Dermis microvascular lymphatic vessel endothelial cell (primary cell): ENCODE data around the gene SUCO. TPM values are rescaled to one million over a fixed set of nuclear protein-coding genes. Genes with fewer than 3 reads are reported as not detected.
A peak's percentile ranks its signal among the peaks of the same experiment; 100 is the strongest.
"Not testable (repeated sequence)": the region's sequence is repeated elsewhere in the genome, so short reads cannot be mapped to it uniquely, and the experiment has no call there.

Experiments
- DNase-seq, 2 donors: peaks; one replicate each; pipeline versions ENCODE4 v3.0.0 to v3.0.0-alpha.2; 2010; ENCODE audit warnings: low read depth in 2 of 2
- total RNA-seq: library from RNA; depleted of rRNA; stranded (reverse); fragments of >200 nt; gene quantifications from 2 replicates; pipeline ENCODE4 v1.2.1, GENCODE V29; 2014

Gene SUCO
- total RNA-seq, 1 donor from 2014 or later, result 12.5 TPM

DNA sequence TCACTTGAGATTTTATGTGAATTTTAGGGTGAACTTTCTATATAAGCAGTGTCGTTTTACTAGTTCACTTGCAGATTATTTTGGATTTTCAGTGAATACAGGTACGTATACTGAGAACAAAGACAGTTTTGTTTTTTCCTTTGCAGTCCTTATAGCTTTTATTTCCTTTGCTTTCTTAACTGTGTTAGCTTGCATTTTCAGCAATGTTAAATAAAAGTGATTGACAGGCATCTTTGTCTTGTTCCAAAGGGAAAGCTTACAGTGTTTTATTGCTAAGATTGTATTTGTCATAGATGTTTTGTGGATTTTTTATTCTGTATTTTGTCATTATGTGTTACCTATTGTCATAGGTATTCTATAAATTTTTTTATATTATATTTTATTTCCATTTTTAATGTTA, 72.7 kb downstream of the SUCO start:
- DNase-seq, result no peak

DNA sequence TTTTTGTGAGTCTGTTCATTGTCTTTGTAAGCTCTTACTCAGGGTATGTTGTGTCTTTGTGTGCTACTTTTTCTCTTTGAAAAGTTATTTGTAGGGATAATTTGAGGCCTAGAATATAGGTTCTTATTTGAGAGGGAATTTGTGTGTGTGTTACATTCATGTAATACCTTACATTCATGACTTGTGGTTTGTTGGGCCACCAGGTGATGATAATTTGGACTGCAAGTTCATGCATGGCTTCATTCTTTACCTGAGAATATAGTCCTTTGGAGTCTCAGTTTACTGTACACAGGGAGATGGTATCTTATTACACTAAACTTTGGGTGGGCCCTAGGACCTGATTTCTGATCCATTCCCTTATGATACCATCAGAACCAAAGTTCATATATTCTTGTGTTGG, 74.2 kb downstream of the SUCO start:
- no peak for DNase-seq

DNA sequence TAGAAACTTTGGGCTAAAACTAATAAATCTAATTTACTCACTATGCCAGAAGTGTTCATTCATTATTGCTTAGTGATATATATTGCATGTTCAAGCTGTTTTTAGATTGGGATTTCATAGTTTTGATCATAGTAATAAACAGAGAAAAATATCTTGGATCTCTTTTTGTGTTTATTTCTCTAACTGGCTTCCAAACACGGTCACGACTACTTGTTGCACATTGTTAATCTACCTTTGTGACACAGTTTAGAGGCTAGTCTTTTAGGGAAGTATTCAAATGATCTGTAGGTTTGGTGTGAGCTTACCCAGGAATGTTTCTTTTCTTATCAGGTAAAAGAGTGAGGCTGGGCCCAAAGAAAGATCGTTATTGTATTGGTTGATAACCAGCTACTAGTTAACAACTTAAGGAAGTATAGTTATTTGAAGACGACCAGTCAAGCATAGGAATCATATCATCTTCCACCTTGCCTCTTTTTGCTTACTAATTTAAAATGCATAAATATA, 75.2 kb downstream of the SUCO start:
- DNase-seq, result no peak

DNA sequence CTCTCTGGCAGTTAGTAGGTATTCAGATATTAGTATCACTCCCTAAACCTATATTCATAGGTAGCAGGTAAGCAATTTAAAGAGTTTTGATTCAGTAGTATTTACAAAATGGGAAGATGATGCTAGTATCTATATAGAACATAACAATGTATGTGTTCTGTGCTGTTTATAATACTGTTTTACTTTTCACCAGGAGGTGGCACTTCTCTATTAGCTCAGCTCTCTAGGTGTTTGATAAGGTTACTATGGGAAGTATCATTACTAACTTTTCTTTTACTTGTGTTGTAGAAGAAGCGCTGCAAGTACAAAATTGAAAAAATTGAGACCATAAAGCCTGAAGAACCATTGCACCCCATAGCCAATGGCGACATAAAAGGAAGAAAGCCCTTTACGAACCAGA, 76.6 kb downstream of the SUCO start:
- DNase-seq, result peak in 1 of 2 donors; percentile 25

DNA sequence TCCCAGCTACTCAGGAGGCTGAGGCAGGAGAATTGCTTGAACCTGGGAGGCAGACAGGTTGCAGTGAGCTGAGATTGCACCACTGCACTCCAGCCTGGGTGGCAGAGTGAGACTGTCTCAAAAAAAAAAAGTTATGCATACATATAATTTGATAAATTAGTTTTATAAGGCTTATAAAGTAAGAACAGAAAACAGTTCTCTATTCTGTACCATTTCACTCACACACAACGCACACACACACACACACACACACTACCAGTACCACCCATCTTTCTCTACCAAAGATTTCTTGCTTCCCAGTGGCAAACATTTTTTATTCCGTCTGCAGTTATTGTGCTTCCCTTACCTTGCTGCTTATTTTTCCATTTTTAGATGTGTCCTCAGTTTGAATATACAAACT, 79.5 kb downstream of the SUCO start:
- no peak for DNase-seq

DNA sequence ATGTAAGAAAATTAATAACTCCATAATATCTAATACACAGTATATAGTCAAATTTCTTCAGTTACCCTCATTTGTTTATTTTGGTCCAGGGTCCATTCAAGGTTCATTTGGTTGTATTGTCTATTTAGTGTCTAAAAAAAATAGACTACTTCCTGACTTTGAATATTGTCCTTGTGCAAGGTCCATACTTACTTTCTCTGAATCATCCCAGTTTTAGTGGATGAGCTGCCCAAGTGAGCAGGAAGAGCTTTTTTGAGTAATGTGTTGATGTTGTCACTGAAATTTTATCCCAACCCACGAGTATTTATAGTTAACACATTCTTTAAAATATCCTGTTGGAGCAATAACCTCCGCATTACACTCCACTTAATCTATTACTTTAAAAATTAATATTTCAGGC, 80.3 kb downstream of the SUCO start:
- DNase-seq, result peak in 1 of 2 donors; percentile 38

DNA sequence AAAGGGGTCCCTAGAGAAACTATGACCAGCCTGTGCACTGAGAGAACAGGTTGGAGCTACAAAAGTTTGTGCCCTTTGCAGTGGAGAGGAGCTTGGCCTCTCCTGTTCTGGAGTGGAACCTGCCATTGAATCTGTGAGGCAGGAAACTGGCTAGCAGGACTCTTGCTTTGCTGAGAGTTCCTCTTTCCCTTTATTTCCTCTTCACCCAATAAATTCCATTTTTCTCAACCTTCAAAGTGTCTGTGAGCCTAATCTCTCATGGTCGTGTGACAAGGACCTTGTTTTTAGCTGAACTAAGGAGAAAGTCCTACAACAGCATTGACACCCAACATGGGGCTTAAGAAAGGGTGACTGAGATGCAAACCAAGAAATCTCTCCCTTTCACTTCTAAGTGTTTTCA, 83.2 kb downstream of the SUCO start:
- DNase-seq, result no peak

DNA sequence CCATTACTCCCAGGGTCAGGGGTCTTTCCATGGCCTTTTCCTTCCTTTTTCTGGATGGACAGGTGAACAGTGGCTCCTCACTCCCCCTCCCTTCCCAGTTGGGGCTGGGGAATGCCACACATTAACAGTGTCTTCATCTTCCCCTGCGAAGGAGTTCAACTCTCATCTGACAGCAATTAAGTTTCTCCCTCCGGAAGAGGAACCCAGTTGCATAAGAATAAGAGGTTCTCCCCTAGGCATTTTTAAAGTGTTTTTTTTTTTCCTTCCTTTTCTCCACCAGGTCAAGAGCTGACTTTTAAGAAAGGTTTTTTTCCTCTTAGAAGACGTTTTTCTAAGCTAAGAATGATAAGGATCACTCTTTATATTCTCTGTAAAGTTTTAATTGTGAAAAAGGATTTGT, 83.7 kb downstream of the SUCO start:
- DNase-seq, result no peak

DNA sequence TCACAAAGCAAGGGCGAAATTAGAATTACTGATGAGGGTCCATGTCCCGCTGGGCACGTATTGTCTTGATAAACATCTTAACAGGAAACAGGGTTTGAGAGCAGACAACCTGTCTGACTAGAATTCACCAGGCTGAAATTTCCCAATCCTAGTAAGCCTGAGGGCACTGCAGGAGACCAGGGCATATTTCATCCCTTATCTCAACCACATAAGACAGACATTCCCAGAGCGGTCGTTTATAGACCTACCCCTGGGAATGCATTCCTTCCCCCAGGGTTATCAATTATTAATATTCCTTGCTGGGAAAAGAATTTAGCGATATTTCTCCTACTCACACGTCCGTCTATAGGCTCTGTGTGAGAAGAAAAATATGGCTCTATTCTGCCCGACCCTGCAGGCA, 87.7 kb downstream of the SUCO start:
- DNase-seq, result not testable (repeated sequence)

DNA sequence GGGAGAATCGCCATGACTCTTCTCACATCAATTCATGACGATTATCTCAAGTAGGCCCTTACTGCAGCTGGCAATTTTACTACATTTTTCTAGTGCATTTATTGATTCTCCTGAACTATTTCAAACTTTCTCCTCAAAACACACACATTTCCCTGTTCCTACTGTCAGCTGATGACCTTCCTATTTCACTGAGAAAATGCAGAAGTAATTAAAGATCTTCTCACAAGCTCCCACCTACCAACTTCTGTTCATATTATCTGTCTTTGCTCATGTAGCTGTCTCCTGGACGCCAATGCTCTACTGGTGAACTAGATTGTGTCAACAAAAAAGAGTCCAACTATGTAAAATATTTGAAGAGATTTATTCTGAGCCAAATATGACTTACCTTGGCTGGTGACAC, 89.6 kb downstream of the SUCO start:
- DNase-seq, result no peak

DNA sequence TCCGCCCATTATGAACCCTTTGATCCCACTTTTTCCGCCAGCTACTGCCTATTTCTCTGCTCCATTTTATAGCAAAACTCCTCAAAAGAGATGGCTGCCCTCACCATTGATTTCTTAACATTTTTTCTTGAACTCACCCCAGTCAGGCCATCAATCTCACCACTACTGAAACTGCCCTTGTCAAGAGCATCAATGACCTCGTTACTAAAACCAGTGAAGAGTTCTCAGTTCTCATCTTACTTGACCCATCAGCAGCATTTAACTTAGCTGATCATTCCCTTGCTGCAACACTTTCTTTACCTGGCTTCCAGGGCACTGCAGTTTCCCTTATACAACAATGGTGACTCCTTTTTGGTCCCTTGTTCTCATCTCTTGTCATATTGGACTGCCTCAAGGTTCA, 90.8 kb downstream of the SUCO start:
- no peak for DNase-seq

DNA sequence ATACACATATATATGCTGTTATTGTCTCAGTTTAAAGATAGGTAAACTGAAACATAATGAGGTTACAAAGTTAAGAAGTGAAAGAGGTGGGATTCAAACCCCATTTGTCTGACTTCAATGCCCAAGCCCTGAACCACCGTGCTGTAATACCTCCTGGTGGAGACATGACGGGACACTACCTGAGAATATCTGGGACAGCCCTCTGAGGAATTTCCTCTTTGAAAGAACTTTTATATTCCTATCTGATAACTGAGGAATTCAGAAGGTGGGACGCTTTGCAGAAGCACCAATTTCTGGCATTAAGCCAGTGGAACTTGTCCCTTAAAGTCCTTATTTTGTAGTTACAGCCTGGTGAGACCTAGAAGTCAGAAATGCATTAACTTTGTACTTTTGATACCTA, 93.9 kb downstream of the SUCO start:
- no peak for DNase-seq

DNA sequence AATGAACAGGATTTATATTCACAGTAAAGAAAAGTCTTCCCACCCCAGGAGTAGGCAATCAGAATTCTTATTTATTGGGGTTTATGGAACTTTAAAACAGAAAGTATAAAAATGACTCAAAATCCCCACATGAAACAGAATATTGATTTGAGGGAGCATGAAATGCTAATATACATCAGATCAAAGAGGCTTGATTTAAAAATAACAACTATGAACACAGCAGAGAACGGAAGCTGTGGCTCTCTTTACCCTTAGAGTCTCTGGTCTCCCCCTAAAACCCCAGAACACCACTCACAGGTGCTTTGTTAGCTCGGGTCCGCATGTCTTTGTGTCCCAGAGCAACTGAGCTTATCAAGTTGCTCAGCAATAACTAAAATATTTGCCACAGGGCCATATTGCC, 94.8 kb downstream of the SUCO start:
- DNase-seq, result no peak

DNA sequence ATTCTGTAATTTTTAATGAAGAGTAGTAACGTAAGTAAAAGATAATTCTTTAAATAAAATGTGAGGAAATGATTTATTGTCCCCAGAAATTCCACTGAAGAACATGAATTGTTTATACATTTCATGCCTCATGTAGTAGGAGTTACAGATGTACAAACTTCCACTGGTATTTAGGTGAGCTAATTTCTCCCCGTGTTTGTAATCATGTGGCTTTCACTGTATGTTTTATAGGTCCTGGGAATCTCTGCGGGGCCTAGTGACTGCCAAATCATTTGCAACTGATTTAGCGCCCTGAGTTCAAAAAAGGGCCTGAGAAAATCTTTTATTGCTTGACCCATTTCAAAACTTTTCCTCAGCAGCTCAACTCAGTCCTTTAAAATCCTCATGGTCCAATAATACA, 95.5 kb downstream of the SUCO start:
- no peak for DNase-seq

DNA sequence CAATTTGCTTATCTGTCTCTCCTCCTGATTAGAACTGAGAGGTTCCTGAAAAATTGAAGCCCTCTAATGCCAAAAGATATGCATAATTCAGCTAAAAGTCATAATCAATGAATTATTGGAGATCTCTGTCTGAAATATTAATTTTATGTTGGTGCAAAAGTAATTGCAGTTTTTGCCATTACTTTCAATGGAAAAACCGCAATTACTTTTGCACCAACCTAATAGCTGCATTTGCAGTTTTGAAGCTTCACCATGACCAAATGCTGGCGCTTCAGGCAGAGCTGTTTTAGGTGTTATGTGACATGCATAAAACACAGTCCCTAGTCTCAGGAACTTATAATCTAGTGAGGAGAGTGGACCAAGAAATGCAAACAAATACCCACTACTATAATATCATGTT, 96.2 kb downstream of the SUCO start:
- DNase-seq, result no peak

DNA sequence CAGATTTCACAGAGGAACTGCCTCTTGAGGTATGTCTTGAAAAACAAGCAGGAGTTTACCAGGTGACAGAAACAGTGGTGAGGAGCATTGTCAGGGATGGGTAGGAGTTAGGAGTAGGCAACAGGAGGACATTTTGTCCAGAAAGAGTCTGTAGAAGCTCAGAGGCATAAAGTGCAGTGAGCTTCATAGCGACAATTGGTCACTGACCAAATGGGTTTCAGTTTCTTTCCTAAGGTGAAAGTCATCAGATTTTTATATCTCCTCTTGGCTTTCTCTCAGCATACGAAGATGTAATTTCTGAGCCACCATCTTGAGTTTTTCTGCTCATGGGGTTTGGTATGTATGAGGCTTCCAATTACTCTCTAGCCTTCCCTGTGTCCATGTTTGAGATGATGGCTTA, 96.7 kb downstream of the SUCO start:
- no peak for DNase-seq

DNA sequence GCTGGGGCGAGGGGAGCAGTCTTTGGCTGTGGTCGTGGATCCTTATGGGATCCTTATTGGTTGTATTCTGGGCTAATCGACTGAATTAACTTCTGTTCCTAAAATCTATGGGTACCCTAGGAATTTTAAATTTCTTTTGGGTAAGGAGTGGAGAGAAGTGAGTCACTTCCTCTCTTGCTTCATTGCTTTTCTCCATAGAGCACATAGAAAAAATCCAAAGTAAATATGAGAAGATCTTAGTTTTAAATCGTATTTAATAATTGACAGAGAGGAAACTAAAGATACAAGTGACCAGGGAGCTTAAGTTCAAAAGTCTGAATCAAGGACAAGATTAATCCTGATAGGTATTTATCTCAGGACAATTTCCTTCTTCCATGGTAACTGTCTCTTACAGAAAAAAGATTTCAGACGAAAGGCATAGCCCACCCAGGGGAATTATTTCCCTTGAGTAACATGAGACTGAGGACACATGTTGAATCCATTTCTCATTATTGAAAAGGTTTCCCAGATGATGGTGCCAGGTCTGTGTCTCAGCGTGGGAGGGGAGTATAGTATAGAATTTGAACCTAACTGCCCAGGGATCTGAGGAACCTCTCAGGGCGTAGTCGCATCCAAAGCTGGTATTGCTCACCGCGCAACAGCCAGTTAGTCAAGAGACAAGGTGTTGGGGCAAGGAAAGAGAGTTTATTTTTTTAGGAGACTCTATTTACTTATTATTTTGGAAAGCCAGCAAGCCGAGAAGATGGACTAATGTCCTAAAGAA, 97.3 kb downstream of the SUCO start:
- DNase-seq, result no peak

DNA sequence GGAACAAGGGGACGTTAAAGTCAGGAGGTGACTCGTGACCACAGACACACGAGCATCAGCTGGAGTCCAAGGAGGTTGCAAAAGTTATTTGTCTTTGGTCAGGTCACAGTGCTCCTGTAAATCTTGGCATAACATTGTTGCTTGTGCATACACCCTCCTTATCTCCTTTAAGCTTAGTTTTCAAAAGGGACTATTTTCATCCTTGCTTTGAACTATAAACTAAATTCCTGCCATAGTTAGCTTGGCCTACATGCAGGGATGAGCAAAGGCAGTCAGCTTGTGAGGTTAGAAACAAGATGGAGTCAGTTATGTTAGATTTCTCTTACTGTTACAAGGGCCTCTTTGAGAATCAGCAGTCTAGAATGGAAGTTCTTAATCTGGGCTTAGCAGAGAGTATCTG, 97.9 kb downstream of the SUCO start:
- DNase-seq, result no peak

DNA sequence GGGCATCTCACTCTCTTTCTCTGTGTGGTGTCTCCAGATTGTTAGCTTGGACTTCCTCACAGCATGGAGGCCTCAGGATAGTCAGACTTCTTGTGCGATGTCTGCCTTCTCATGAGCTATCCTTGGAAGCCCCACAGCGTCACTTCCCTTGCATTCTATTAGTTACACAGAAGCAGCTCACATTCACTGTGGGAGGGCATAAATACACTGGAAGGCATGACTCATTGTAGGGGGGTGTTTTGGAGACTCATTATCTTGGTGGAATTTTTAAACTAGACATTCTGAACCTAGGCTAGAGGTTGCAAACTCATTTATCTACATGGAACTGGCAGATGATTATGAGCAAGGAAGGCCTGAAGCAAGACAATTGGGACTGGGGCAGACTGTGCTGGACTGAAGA, 104.6 kb downstream of the SUCO start:
- peak in 1 of 2 donors; percentile 10 for DNase-seq

DNA sequence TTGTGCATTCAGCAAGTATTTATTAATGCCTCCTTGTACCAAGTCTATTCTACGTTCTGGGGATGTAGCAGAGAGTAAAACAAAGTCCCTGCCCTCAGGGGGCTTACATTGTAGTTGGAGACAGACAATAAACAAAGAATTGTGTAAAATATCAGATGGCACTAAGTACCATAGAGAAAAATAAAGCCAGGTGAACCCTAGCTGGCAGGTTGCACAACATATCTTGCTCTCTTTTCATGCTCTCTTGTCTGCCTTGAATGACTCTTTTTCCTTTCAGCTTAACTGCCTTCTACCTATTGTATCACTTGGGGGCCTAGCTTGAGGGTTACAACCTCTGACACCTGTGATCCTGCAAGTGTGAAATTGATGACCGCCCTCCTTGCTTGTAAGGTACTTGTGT, 105.3 kb downstream of the SUCO start:
- no peak for DNase-seq

DNA sequence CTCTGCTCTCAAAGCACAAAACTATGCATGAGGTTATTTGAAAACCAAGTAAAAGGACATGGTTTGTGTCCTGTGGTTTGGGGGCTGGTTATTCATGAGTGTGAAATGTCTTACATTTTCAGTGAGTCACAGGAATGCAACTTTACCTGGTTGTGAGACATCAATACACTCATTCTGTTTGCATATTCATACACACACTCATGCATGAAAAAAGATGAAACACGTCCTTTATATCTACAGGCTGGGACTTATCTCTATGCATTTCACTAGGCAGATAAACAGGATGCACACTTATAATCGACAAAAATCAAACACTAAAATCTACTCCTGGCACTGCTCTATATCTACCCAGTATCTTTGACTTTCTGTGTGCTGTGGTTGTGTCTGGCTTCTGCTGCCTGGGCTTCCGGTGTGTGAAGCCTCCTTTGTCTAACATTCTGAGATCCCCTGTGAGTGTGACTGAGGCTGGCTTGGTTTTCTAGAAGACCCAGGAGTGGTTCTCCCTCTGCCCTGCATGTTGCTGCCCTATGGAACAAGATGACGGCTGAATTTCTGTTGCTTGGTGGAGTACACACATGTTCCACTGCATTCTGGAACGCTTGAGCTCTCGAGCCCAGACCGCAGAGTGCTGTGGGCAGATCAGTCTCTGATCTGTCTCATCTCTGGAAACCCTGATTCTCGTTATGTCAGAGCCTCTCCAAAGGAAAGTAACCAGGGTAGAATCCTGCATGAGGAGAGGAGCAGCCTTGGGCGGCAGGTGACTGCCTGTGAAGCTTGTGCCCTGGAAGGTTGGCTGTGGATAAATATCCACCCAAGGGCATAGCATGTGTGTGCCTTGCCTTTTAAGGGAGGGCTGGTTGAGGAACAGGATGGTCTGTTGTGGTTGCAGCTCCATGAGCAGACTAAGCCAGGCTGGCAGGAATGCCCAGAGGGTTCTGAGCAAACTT, 106.2 kb downstream of the SUCO start:
- peak in 1 of 2 donors; percentile 17 for DNase-seq

DNA sequence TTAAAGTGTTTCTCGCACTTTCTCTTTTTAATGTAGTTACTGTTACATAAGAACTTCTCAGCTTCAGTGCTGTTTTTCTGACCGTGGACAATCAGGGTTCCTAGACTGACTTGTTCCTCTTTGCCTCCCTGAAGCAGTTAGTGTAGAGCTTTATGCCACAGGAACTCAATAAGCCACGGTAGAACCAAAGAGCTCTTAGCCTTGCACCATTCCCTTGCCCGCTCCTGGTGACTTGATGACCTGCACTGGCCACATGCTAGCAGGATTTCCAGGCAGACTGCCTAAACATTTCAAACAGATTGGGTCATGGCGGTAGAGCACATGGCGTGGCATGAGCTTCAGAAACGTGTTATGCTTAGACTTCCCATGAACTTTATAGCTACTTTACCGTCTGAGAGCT, 107.2 kb downstream of the SUCO start:
- no peak for DNase-seq

DNA sequence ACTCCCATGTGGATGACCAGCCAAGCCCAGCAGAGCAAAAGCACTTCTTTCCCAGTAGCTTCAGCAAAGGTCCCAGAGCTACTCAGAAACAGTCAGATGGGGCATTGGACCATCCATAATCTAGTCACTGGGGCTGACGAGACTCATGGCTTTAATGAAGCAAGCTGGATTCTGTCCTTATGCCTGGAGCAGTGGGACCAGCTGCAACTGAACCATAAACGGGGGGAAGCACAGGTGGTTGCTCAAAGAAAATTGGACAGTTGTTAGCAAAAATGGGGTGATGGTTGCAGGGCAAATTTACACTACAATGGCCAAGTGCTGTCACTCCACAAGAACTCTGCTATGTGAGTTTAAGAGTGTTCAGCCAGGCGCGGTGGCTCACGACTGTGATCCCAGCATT, 108.5 kb downstream of the SUCO start:
- DNase-seq, result no peak
